ENCODE measurements around the gene C4BPA.

The C4BPA gene

DNA sequence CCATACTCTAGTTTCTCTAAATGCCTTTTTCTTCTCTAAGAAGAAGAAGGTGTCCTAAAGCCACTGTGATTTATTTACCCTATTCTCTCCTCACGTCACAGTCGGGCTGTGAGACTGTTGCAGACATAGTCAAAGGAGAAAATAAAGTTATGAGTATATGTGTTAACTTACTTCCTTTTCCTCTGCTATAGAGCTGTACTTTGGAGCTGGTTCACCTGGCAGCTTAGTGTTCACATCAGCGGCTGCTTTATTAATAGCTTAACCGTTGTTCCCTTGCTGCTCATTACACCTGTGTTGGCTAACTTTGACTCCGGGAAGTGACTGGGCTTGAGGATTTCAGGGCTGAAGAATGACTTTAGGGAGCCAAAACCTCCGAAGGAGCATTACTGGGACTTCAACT is 47.4 kb upstream of the C4BPA start:
- Histone ChIP-seq H3K27me3 (ENCODE audit: insufficient read depth, low read length, poor library complexity, severe bottlenecking) (no peaks in the 10 kb centered on the region), H3K9me2 (replicated peaks; ENCODE audit: low read depth, low read length) (no peaks in the 10 kb centered on the region), H3K79me2 (ENCODE audit: insufficient read depth, low read length) (no peaks in the 10 kb centered on the region), H3F3A (ENCODE audit: low read depth) (no peaks in the 10 kb centered on the region), H3K9ac (ENCODE audit: low read depth, low read length, poor library complexity, severe bottlenecking) (no peak overlapping the region), H3K4me3 (ENCODE audit: low read length, poor library complexity, severe bottlenecking) (no peak overlapping the region), H3K9me3 (ENCODE audit: insufficient read depth, low read depth, low read length) (no peaks in the 10 kb centered on the region), H2AFZ (ENCODE audit: low read length) (no peak overlapping the region), H3K4me1 (ENCODE audit: insufficient read depth, low read length, poor library complexity, severe bottlenecking) (no peaks in the 10 kb centered on the region), H4K20me1 (ENCODE audit: insufficient read depth, low read length, poor library complexity, severe bottlenecking) (no peaks in the 10 kb centered on the region), H3K4me2 (ENCODE audit: low read depth, low read length, poor library complexity, severe bottlenecking) (no peak overlapping the region), H3K36me3 (ENCODE audit: insufficient read depth, low read length) (no peaks in the 10 kb centered on the region)
- TF ChIP-seq, protein P1, sequence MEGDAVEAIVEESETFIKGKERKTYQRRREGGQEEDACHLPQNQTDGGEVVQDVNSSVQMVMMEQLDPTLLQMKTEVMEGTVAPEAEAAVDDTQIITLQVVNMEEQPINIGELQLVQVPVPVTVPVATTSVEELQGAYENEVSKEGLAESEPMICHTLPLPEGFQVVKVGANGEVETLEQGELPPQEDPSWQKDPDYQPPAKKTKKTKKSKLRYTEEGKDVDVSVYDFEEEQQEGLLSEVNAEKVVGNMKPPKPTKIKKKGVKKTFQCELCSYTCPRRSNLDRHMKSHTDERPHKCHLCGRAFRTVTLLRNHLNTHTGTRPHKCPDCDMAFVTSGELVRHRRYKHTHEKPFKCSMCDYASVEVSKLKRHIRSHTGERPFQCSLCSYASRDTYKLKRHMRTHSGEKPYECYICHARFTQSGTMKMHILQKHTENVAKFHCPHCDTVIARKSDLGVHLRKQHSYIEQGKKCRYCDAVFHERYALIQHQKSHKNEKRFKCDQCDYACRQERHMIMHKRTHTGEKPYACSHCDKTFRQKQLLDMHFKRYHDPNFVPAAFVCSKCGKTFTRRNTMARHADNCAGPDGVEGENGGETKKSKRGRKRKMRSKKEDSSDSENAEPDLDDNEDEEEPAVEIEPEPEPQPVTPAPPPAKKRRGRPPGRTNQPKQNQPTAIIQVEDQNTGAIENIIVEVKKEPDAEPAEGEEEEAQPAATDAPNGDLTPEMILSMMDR (conservative IDR thresholded peaks at IDR 0.05; ENCODE audit: low read length): no peak
- no peak for TF ChIP-seq EZH2phosphoT487 (IDR thresholded peaks at IDR 0.05; ENCODE audit: borderline replicate concordance)

DNA sequence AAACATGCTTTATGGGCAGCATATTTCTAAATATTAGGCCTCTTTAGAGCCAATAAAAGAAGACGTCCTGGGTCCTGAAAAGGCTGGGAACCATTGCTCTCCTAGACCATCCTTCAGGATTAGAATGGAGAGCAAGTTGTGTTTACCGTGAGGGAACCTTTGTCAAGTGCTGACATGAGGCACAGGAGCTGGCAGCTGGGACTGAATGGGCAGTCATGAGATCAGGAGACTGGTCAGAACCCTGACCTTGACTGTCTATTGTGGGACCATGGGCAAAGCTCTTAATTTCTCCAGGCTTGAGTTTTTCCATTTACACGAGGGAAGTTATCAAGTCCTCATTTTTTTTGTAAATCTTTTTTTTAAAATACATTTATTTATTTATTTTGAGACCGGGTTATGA is 45.8 kb upstream of the C4BPA start:
- Histone ChIP-seq H3K27me3 (ENCODE audit: insufficient read depth, low read length, poor library complexity, severe bottlenecking) (no peaks in the 10 kb centered on the region), H3K36me3 (ENCODE audit: insufficient read depth, low read length) (no peaks in the 10 kb centered on the region), H3K4me2 (ENCODE audit: low read depth, low read length, poor library complexity, severe bottlenecking) (no peak overlapping the region), H3K4me3 (ENCODE audit: low read length, poor library complexity, severe bottlenecking) (no peak overlapping the region), H3F3A (ENCODE audit: low read depth) (no peaks in the 10 kb centered on the region), H2AFZ (ENCODE audit: low read length) (no peak overlapping the region), H4K20me1 (ENCODE audit: insufficient read depth, low read length, poor library complexity, severe bottlenecking) (no peaks in the 10 kb centered on the region), H3K4me1 (ENCODE audit: insufficient read depth, low read length, poor library complexity, severe bottlenecking) (no peaks in the 10 kb centered on the region), H3K9ac (ENCODE audit: low read depth, low read length, poor library complexity, severe bottlenecking) (no peak overlapping the region), H3K9me2 (replicated peaks; ENCODE audit: low read depth, low read length) (no peaks in the 10 kb centered on the region), H3K79me2 (ENCODE audit: insufficient read depth, low read length) (no peaks in the 10 kb centered on the region), H3K9me3 (ENCODE audit: insufficient read depth, low read depth, low read length) (no peaks in the 10 kb centered on the region)
- TF ChIP-seq EZH2phosphoT487 (IDR thresholded peaks at IDR 0.05; ENCODE audit: borderline replicate concordance): no peak
- TF ChIP-seq, protein P1 (conservative IDR thresholded peaks at IDR 0.05; ENCODE audit: low read length): no peak

DNA sequence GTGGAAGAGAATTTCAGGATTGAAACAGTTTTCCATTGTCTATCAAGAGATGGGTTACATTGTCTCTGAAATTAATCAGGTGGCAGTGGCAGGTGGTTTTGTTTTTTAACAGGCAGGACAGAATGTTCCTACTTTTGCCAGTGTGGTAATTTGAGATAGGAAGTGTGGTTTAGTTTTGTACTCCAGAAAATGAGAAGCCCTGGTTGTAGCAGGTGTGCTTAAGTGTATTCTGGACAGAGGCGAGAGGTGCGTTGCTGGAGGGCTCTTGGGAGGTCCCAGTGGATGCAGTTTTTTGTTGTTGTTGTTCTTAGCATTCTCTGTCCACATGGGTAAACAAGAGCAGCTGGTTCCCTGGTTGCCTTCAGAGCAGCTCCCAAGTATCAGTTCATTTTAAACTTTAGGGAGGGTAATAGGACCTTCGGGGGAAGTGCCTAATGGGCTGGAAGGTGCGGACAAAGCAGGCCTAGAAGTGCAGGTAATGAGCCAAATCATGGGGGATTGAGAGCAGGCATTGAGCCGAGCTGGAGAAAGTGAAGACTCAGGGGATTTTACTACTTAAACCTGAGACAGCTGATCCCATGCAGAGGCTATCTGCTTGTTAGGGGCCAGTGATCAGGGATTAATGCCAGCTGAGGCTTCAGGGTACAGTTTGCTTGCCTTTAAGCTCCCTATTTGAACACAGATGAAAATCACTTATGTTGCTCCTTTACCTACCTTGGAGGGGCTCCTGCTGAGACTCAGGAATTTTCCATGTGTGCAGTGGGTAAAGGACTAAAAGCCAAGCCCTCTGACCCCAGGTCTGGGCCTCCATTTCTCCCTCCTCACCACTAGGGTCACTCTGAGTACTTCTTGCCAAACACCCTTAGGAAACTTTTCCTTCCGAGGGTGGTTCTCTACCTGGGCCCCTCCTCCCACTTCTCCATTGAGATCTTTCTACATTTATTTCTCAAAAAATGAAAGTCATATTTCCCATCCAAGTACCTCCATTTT is 44.9 kb upstream of the C4BPA start:
- no peak for TF ChIP-seq EZH2phosphoT487 (IDR thresholded peaks at IDR 0.05; ENCODE audit: borderline replicate concordance)
- TF ChIP-seq, protein P1 (conservative IDR thresholded peaks at IDR 0.05; ENCODE audit: low read length): peak; percentile 28; the same call in 1 of the 2 replicates
- Histone ChIP-seq H3F3A (ENCODE audit: low read depth) (no peaks in the 10 kb centered on the region), H3K36me3 (ENCODE audit: insufficient read depth, low read length) (no peaks in the 10 kb centered on the region), H3K27me3 (ENCODE audit: insufficient read depth, low read length, poor library complexity, severe bottlenecking) (no peaks in the 10 kb centered on the region), H4K20me1 (ENCODE audit: insufficient read depth, low read length, poor library complexity, severe bottlenecking) (no peaks in the 10 kb centered on the region), H3K79me2 (ENCODE audit: insufficient read depth, low read length) (no peaks in the 10 kb centered on the region), H3K4me3 (ENCODE audit: low read length, poor library complexity, severe bottlenecking) (no peak overlapping the region), H3K9me3 (ENCODE audit: insufficient read depth, low read depth, low read length) (no peaks in the 10 kb centered on the region), H3K4me2 (ENCODE audit: low read depth, low read length, poor library complexity, severe bottlenecking) (no peak overlapping the region), H2AFZ (ENCODE audit: low read length) (no peak overlapping the region), H3K9me2 (replicated peaks; ENCODE audit: low read depth, low read length) (no peaks in the 10 kb centered on the region), H3K9ac (ENCODE audit: low read depth, low read length, poor library complexity, severe bottlenecking) (no peak overlapping the region), H3K4me1 (ENCODE audit: insufficient read depth, low read length, poor library complexity, severe bottlenecking) (no peaks in the 10 kb centered on the region)
